Nucleus accumbens (tissue), 56 donors: ENCODE data around the gene ACE.
A peak's percentile ranks its signal among the peaks of the same experiment; 100 is the strongest.

Experiments used
- DNase-seq, 56 donors: peaks; one replicate each; lab custom pipeline; 2025; lab: John Stamatoyannopoulos, UW

Gene ACE

DNA sequence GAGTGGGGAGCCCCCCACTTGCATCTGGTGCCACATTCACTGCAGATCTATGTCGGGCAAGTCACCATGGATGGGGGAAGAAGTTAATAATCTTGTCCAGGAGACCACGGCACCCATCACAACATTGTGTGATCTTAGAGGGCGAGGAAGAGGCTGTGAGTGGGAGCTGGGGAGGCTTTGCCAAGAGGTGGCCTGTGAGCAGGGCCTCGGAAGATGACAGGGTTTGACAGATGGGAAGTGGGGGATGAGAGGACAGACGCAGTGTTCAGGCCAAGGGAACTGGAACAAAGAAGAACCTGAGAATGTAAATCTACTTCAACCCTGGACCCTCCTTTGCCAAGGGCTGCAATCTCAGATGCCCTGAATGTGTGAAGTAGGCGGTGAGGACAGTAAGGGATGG lies 12.4 kb downstream of the ACE start:
- DNase-seq = no peak

DNA sequence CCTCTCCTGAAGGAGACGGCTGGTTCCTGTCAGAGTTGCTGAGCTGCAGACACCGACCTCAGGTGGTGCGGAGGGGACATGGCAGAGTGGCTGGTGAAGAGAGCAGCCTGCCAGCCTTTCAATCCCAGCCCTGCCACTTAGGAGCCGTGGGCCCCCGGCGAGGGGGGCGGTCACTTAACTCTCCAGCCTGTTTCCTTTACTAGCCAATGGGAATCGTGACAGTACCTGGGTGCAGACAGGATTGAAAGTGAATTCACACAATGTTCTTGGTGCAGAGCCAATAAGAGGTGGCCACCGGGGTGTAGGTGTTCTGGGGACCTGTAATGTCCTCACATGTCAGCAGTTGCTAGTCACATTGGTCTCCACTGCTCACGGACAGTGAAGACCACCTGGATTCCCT lies 13.5 kb downstream of the ACE start:
- DNase-seq = no peak

DNA sequence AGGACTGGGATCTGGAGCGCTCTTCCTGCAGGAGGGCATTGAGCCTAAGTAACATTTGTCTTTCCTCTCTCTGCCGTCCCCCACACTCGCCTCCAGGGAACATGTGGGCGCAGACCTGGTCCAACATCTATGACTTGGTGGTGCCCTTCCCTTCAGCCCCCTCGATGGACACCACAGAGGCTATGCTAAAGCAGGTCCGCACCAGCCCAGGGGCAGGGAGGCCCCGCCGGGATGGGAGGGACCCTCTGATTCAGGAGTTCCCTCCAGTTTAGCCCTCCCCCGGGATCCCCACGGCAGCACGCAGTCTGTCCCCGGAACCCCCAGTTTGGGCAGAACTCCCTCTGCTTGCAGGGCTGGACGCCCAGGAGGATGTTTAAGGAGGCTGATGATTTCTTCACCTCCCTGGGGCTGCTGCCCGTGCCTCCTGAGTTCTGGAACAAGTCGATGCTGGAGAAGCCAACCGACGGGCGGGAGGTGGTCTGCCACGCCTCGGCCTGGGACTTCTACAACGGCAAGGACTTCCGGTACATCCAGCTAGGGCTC lies 14.1 kb downstream of the ACE start:
- no peak for DNase-seq

DNA sequence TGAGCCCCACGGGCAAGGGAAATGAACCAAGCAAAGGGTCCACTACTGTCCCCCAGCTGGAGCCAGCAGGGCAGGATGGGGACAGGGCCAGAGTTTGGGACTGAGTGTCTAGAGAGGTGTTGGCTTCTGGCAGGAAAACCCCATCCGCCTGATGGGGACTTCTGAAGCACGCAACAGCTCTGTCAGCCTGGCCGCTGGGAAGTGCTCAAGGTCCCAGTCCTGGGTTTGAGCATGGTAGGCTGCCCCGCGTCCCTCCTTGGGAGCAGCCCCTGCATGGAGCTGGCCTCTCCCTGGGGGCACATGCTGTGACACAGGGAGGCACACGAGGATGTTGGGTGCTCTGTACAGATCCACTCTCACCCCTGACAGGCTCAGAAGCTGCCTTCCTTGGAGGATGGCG lies 14.6 kb downstream of the ACE start:
- DNase-seq = no peak

DNA sequence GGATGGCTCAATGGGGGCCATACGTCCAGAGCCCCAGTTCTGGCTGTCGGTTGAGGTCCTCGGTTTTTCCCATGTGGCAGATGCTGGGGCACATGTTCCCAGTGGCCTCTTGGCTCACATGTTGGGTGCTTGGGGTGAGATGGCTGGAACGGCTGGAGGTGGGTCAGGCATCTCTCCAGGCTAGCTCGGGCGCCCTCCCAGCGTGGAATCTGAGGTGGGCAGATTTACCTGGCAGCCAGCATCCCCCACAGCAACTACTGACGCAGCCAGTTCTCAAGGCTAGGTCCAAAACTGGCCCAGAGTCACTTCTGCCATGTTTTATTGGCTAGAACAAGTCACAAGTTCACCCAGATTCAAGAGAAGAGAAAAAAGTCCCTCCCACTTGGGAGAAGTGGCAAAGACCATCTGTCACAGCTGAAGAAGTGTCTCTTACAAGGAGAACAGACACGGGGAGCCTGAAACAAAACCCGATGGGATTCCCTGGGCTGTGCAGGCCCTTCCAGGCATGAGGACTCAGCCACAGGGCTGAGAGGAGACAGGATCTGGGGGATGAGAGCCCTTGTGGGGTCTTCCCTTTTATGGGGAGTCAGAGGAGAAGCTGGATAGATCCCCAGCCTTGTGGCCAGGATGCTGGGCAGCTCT lies 15.2 kb downstream of the ACE start:
- no peak for DNase-seq

DNA sequence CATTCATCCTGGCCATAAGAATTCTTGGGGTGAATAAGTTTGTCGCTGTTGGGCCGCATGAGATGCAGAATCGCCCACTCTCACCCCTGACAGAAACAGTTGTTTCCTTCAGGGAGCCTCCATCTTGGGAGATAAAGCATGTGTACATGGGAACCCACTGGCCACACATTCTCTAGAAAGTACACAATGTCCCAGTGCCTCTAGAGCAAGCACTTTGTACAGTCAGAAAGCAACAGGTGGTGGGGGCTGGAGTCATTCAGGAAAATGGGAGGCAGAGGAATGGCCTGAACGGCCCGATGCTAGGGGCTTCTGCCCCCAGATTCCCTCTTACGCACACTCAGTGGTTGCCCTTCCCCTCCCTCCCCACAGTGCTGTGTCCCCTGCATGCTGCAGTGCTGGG lies 16.1 kb downstream of the ACE start:
- DNase-seq = no peak

DNA sequence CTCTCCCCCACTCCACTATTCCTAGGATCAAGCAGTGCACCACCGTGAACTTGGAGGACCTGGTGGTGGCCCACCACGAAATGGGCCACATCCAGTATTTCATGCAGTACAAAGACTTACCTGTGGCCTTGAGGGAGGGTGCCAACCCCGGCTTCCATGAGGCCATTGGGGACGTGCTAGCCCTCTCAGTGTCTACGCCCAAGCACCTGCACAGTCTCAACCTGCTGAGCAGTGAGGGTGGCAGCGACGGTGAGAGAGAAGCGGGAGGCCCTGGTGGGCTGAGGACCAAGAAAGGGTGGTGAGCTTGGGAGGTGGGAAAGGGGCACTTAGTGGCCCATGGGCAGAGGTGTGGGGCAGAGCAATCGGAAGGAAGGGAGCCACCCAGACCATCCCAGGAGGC lies 16.6 kb downstream of the ACE start:
- no peak for DNase-seq

DNA sequence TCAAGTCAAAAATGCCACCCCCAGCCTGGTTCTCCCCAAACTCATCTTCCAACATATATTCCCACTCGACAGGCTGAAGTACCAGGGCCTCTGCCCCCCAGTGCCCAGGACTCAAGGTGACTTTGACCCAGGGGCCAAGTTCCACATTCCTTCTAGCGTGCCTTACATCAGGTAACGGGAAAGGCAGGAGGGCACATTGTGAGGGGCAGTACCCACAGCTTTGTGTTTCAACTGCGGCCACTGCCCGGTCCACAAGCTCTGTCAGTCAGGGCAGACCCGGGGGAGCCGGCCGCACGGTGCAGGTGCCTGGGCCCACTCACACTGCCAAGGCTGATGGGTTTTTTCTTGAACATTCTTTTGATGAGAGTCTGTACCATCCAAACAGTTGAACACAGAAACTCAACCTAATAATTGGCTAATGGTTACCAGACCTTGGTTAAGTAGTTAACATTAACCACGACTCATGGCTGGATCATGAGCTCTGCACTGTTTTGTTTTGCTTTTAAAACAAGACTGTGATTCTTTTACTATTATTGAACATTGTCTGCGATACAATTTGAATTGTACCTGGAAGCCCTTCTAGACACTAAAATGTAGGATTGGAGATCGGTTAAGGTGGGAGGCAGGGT lies 17.6 kb downstream of the ACE start:
- DNase-seq = no peak

DNA sequence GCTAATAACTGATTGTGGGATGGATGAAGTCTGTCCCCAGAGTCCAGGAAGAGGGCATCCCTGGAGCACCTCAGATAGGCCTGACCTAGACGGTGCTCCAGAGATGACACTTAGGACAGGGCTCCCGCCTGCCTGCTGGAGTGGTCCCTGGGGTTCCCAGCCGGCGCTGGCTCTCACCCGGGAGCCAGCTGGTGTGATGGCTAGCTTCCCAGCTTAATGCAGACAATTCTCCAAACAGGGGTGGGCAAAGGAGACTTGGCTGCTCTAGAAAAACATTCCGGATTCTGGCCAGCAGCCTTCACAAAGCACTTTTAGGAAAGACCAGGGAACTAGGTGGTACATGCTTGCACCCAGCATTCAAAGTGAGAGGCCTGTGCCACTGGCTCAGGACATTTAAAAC lies 18.6 kb downstream of the ACE start:
- DNase-seq = no peak

DNA sequence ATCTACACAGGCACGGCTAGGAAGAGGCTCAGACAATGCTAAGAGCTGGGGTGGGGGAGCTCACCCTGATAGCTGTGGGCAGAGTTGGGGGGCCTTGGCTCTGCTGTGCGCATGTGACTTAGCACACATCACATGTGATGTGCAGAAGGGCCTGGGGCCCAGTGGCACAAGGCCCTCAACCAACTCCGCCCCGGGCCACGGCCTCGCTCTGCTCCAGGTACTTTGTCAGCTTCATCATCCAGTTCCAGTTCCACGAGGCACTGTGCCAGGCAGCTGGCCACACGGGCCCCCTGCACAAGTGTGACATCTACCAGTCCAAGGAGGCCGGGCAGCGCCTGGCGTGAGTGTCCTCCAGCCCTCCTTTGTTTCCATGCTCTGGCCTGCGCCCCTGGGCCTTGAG lies 19.3 kb downstream of the ACE start:
- no peak for DNase-seq

DNA sequence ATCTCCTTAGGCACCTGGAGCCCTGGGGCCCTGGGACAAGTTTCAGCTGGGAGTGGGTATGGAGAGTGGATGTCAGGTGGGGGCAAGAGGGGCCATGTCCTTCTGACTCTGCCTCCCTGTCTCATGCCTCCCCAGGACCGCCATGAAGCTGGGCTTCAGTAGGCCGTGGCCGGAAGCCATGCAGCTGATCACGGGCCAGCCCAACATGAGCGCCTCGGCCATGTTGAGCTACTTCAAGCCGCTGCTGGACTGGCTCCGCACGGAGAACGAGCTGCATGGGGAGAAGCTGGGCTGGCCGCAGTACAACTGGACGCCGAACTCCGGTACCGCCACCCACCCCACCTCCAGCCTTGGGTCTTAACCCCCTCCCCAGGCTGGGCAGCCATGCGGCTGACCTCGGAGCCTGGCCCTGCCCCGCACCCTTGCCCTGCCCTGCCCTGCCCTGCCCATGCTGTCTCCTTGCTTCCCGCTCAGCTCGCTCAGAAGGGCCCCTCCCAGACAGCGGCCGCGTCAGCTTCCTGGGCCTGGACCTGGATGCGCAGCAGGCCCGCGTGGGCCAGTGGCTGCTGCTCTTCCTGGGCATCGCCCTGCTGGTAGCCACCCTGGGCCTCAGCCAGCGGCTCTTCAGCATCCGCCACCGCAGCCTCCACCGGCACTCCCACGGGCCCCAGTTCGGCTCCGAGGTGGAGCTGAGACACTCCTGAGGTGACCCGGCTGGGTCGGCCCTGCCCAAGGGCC lies 20.0 kb downstream of the ACE start:
- no peak for DNase-seq

DNA sequence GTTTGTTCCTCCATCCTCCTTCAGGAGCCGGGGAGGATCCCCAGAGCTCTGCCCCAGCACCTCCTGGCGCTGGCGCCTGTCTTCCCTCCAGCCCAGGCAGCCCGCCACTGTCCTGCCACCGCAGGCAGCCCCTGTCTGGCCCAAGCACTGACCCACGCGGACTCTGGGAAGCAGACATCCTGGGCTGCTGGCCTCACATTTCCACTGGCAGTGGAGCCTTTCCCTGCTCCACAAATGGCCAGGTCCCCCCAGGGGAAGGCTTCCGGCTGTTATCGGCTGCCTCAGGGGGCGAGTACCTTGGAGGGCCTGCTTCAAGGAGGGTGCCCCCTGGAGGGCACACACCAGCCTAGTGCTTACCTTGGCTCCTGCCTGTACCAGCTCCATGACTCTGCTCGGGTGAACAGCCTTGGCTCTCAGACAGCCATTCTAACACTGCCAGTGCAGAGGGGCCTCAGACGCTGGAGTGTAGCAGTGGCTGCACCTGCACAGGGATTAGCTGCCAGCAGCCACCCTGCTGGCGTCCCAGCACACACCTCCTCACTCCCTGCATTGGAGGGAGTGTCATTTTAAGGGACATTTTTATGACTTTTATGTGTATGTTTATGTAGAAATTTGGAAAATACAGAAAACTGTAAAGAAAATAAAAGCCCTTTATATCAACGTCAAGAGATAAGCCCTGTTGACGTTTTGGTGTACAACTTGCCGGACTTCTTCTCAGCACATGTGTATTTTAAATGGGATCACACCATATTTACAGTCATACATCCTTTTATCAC lies 21.0 kb downstream of the ACE start:
- DNase-seq = peak in 1 of 56 donors; percentile 8

DNA sequence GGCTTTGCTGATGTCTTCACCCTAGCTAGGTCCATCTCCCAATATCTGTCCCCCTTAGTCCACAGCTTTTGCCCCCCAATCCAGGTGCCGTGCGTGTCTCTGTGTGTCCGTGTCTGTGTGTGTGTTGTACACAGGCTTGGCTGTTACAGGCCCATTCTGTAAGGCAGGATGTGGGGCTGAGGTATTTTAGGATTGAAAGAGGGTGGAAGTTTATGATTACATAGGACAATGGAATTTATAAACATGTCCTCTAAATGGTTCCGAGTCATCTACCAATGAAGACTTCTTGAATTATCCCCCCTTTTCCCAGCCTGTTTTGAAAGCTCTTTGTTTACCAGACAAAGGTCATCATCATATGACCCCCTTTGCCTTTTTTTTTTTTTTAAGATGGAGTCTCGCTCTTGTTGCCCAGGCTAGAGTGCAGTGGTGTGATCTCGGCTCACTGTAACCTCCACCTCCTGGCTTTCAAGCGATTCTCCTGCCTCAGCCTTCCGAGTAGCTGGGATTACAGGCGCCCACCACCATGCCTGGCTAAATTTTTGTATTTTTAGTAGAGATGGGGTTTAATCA lies 21.9 kb downstream of the ACE start:
- DNase-seq = no peak

DNA sequence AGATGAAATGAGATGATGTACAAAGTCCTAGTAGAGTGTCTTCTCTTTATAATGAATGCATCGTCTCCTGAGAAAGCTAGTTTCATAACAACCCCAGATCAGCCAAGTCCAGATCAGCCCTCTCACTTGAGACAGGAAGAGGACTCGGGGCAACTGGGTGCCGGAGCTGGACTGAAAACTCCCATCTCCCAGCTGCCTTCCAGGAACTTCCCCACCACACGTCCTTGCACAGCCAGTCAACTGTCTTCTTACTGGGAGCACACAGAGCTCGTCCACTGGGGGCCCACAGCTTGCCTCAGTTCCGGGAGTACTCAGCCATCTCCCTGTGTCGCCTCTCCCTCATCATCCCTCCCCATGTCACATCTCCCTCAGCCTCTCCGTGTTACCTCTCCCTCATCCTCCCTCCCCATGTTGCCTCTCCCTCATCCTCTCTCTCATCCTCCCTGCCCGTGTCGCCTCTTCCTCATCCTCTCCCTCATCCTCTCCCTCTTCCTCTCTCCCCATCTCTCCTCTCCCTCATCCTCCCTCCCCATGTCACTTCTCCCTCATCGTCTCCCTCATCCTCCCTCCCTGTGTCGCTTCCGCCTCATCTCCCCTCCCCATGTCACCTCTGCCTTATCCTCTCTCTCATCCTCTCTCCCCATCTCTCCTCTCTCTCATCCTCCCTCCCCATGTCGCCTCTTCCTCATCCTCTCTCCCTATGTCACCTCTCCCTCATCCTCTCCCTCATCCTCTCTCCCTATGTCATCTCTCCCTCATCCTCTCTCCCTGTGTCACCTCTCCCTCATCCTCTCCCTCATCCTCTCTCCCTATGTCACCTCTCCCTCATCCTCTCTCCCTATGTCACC lies 23.9 kb downstream of the ACE start:
- no peak for DNase-seq

DNA sequence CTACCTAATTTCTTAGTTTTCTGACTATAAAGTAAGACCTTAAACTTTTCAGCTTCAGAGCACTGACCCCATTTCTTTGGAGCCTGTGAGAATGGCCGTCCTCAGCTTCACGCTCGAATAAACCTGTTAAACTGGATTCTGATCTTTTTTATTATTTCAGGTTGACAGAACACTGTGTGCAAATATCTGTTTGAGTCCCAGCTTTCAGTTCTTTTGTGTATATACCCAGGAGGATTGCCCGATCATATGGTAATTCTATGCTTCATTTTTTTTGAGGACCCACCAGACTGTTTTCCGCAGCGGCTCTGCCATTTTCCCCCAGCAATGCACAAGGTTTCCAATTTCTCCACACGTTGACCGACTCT lies 26.5 kb downstream of the ACE start:
- DNase-seq = no peak

DNA sequence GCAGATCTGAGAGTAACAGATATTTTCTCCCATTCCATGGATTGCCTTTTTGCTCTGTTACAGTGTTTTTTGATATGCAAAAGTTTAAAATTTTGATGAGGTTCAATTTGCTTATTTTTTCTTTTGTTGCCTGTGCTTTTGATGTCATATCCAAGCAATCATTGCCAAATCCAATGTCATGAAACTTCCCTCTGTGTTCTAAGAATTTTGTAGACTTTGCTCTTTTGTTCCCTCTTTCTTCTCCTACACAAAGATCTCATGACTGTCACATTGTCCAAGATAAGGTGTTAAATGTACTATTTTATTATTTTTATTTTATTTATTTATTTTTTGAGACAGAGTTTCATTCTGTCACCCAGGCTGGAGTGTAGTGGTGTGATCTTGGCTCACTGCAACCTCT lies 27.4 kb downstream of the ACE start:
- DNase-seq = no peak

DNA sequence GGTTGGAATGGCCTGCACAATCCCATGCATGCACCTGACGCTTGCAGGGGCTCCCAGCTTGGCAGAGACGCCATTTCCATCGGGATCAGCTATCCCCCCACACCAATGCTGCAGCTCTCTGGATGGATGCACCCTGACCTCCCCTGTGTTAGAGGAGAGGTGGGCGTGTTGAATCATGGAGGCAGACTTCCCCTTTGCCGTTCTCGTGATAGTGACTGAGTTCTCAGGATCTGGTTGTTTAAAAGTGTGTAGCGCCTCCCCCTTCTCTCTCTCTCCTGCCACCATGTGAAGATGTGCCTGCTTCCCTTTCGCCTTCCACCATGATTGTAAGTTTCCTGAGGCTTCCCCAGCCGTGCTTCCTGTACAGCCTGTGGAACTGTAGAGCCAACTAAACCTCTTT lies 28.5 kb downstream of the ACE start:
- DNase-seq = no peak

DNA sequence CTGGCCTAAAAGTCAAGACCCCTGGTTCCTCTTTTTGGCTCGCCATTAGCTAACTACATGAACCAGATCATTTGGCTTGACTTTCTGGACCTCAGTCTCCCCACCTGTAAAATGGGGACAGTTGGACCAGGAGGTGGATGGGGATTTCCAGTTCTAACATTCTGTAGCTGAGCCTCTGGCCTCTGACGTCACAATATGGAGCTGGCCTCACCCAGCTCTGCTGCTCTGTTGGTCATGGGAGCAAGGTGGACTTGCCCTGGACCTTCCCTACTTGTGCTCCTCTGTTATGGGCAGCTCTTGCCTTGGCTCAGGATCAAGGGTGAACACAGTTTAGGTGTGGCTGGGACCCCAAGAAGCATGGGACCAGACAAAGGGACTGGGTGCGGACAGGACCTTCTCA lies 29.8 kb downstream of the ACE start:
- DNase-seq = no peak

DNA sequence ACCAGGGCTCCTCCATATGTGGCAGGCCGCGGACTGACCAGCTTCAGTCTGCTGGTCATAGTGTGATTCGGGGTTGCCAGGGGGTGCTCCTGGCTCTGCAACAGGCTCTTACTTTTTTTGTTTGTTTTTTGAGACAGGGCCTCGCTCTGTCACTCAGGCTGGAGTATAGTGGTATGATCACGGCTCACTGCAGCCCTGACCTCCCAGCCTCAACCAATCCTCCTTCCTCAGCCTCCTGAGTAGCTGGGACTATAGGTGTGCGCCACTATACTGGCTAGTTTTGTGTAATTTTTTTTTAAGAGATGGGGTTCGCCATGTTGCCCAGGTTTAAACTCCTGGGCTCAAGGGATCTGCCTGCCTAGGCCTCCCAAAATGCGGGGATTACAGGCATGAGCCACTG lies 34.5 kb downstream of the ACE start:
- no peak for DNase-seq

DNA sequence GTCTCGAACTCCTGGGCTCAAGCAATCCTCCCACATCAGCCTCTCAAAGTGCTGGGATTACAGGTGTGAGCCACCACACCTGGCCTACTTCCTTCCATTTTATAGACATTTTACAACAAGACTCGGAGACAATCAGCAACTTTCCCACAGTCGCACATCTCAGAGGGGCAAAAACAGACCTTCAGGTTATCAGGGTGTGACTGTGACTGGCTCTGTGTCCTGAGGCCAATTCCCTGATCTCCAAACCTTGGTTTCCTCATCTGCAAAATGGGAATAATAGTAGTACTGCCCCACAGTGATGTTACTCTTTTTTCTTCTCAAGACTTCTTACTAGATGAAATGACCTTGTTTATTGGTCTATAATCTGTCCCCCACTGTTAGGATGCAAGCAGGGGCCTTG lies 35.5 kb downstream of the ACE start:
- no peak for DNase-seq
